Left ventricle myocardium inferior (tissue), 1 donor: ENCODE results near the gene PITRM1. TPM values are rescaled to one million over a fixed set of nuclear protein-coding genes. Genes with fewer than 3 reads are reported as not detected.

Experiments
- DNase-seq: peaks from one replicate; pipeline ENCODE4 v3.0.0-alpha.2; 2020
- H3K27ac ChIP-seq: fragments of 200-600 bp; replicated peaks from 2 replicates; pipeline ENCODE4 v1.8.0; 2021
- H3K27me3 ChIP-seq: fragments of 200-600 bp; 2 replicates; pipeline ENCODE4 v1.8.0; 2021; ENCODE audit warnings: low read depth
- H3K36me3 ChIP-seq: fragments of 200-600 bp; 2 replicates; pipeline ENCODE4 v1.8.0; 2021
- H3K4me1 ChIP-seq: fragments of 200-600 bp; 2 replicates; pipeline ENCODE4 v1.8.0; 2021
- H3K4me3 ChIP-seq: fragments of 200-600 bp; 2 replicates; pipeline ENCODE4 v1.8.0; 2021; ENCODE audit warnings: mild to moderate bottlenecking, moderate library complexity
- H3K9me3 ChIP-seq: fragments of 200-600 bp; replicated peaks from 2 replicates; pipeline ENCODE4 v1.8.0; 2021
- intact Hi-C: fragments of 100-400 bp; cut with micrococcal nuclease; formaldehyde crosslinking; loops from one replicate; pipeline ENCODE4 v1.11.0; 2022
- total RNA-seq: library from RNA; stranded (reverse); fragmentation: NEBNext Ultra II Directional; extraction: Animal tissue kit (Norgen Biotek cat#: 25700); gene quantifications from one replicate; pipeline ENCODE4 v1.2.1, GENCODE V29; 2021
- TF ChIP-seq, protein P1 (sequence below): fragments of 200-600 bp; IDR thresholded peaks from 2 replicates; pipeline ENCODE4 v1.8.0; 2021; ENCODE audit warnings: antibody characterized with exemption, mild to moderate bottlenecking, borderline replicate concordance
- donor health status: DM: no; HTN: yes; CAD: no; lungs with severe emphysema.

PITRM1 gene
- total RNA-seq, 1 donor from 2014 or later = 91.4 TPM

- TF ChIP-seq, protein P1, sequence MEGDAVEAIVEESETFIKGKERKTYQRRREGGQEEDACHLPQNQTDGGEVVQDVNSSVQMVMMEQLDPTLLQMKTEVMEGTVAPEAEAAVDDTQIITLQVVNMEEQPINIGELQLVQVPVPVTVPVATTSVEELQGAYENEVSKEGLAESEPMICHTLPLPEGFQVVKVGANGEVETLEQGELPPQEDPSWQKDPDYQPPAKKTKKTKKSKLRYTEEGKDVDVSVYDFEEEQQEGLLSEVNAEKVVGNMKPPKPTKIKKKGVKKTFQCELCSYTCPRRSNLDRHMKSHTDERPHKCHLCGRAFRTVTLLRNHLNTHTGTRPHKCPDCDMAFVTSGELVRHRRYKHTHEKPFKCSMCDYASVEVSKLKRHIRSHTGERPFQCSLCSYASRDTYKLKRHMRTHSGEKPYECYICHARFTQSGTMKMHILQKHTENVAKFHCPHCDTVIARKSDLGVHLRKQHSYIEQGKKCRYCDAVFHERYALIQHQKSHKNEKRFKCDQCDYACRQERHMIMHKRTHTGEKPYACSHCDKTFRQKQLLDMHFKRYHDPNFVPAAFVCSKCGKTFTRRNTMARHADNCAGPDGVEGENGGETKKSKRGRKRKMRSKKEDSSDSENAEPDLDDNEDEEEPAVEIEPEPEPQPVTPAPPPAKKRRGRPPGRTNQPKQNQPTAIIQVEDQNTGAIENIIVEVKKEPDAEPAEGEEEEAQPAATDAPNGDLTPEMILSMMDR = peak; percentile 55
- DNase-seq = no peak
- intact Hi-C loops = no loop called here
- peaks cover 69% of the 10 kb centered on the region for H3K36me3 ChIP-seq
- H3K4me3 ChIP-seq = no peak overlapping the region
- H3K27ac ChIP-seq = no peak overlapping the region
- no peaks in the 10 kb centered on the region for H3K27me3 ChIP-seq
- H3K4me1 ChIP-seq = peaks cover 27% of the 10 kb centered on the region
- no peaks in the 10 kb centered on the region for H3K9me3 ChIP-seq
Observed at GRCh38 chr10:3119796-3120459, 52.7 kb downstream of the PITRM1 start.

DNA sequence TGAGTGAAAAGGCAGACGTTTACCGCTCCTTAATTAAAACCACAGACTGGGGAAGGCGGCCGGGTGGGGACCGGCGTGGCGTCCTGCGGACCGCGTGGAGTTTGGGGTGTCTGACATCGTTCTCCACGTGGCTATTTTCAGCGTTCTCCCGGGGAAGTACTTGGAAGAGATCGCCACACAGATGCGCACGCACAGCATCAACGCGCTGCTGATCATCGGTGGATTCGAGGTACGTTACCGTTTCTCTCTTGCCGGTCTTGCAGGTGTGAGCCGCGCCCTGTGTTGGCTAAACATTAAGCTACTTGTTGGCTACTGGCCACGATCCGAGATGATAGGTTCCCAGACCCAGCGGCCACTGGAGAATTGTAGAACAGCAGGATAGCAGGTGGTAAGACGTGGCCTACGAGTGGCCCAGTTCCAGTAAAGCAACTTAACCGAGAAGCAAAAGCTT lies 53.9 kb downstream of the PITRM1 start:
- H3K36me3 ChIP-seq = peaks cover 62% of the 10 kb centered on the region
- H3K27ac ChIP-seq = no peak overlapping the region
- no peak overlapping the region for H3K4me3 ChIP-seq
- H3K9me3 ChIP-seq = no peaks in the 10 kb centered on the region
- H3K4me1 ChIP-seq = peaks cover 19% of the 10 kb centered on the region
- TF ChIP-seq, protein P1 = no peak
- no peak for DNase-seq
- no peaks in the 10 kb centered on the region for H3K27me3 ChIP-seq
- intact Hi-C loops = no loop called here

DNA sequence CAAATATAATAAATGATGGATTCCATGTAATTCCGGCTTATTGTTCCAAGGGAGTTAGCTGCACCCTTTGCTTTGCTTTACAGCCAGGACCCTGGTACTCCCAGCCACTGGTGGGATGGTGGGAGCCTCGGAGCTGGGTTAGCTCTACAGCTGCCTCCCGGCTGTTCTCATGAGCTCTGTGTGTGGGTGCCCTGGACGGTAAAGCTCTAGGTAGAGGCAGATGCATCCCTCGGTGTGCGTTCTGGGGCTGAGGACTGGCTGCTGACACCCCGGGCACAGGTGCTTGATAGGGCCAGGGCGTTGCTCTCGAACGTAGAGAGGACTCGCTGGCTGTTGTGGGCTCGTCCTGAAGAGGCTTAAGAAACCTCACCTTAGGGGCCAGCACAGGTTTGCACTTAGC lies 55.1 kb downstream of the PITRM1 start:
- H3K27me3 ChIP-seq = no peaks in the 10 kb centered on the region
- H3K4me1 ChIP-seq = peaks cover 11% of the 10 kb centered on the region
- TF ChIP-seq, protein P1 = no peak
- H3K27ac ChIP-seq = no peak overlapping the region
- no peak overlapping the region for H3K4me3 ChIP-seq
- peaks cover 65% of the 10 kb centered on the region for H3K36me3 ChIP-seq
- H3K9me3 ChIP-seq = no peaks in the 10 kb centered on the region
- intact Hi-C loops = no loop called here
- DNase-seq = no peak

- peak overlapping the region; percentile 31 for H3K27ac ChIP-seq
- intact Hi-C loops = no loop called here
- TF ChIP-seq, protein P1 = no peak
Observed at GRCh38 chr10:3116508-3117100, 56.0 kb downstream of the PITRM1 start.

GRCh38 chr10:3115685-3116084 lies 56.9 kb downstream of the PITRM1 start:
- intact Hi-C loops = no loop called here
- Histone ChIP-seq H3K27me3 (no peaks in the 10 kb centered on the region), H3K4me3 (no peak overlapping the region), H3K36me3 (peaks cover 58% of the 10 kb centered on the region), H3K27ac (no peak overlapping the region), H3K9me3 (no peaks in the 10 kb centered on the region), H3K4me1 (peaks cover 28% of the 10 kb centered on the region)
- TF ChIP-seq, protein P1 = no peak
- DNase-seq = no peak

More at GRCh38 chr10:3116508-3117100, 56.0 kb downstream of the PITRM1 start:
- H3K36me3 ChIP-seq = peaks cover 63% of the 10 kb centered on the region
- no peak for DNase-seq
- H3K4me1 ChIP-seq = peaks cover 19% of the 10 kb centered on the region
- no peaks in the 10 kb centered on the region for H3K27me3 ChIP-seq
- H3K4me3 ChIP-seq = no peak overlapping the region
- H3K9me3 ChIP-seq = no peaks in the 10 kb centered on the region
